Esophagus mucosa (tissue), 1 donor: ENCODE measurements around the gene XRRA1. TPM values are rescaled to one million over a fixed set of nuclear protein-coding genes. Genes with fewer than 3 reads are reported as not detected.
A peak's percentile ranks its signal among the peaks of the same experiment; 100 is the strongest.
"Not testable (repeated sequence)": the region's sequence is repeated elsewhere in the genome, so short reads cannot be mapped to it uniquely, and the experiment has no call there.

Source experiments
- ATAC-seq: fragments of 200-7000 bp; cut with Tn5 transposase; one replicate; pipeline ENCODE4 v1.9.1; 2020
- total RNA-seq: library from RNA; stranded (reverse); gene quantifications from one replicate; pipeline ENCODE4 v1.2.4, GENCODE V29; 2023
- donor health status: DM: yes; HTN: yes; CAD: no.

XRRA1 gene
- 2.4 TPM for total RNA-seq

- ATAC-seq = peak; percentile 100
These were observed at the start of gene XRRA1, which contains the start of gene SPCS2 for GRCh38 chr11:74948898-74949752. Gene XRRA1 (minus strand): TSS chr11:74949091. CDS start chr11:74940878, 8,213 bp downstream. Gene SPCS2 (plus strand): TSS chr11:74949266. CDS start chr11:74949286, 20 bp downstream.

GRCh38 chr11:74992852-74993251, 44.0 kb upstream of the XRRA1 start:
- no peak for ATAC-seq

GRCh38 chr11:74990941-74991340, 42.0 kb upstream of the XRRA1 start:
- no peak for ATAC-seq

- ATAC-seq = not testable (repeated sequence)
These were observed 41.3 kb upstream of the XRRA1 start for GRCh38 chr11:74990150-74990549.

GRCh38 chr11:74989260-74989638, 40.4 kb upstream of the XRRA1 start:
- ATAC-seq = no peak

- peak; percentile 93 for ATAC-seq
These were observed 39.8 kb upstream of the XRRA1 start, which contains the start of gene NEU3 for GRCh38 chr11:74988541-74989259. Gene NEU3 (plus strand): TSS chr11:74988933. CDS start chr11:74989061, 128 bp downstream.

GRCh38 chr11:74984730-74985129, 35.8 kb upstream of the XRRA1 start:
- ATAC-seq = no peak

GRCh38 chr11:74984070-74984469, 35.2 kb upstream of the XRRA1 start:
- ATAC-seq = no peak

GRCh38 chr11:74981888-74982287, 33.0 kb upstream of the XRRA1 start:
- no peak for ATAC-seq

GRCh38 chr11:74980634-74981033, 31.7 kb upstream of the XRRA1 start:
- no peak for ATAC-seq

GRCh38 chr11:74978041-74978440, 29.1 kb upstream of the XRRA1 start:
- no peak for ATAC-seq

GRCh38 chr11:74971424-74971823, 22.5 kb upstream of the XRRA1 start:
- ATAC-seq = no peak

- ATAC-seq = no peak
These were observed 22.0 kb upstream of the XRRA1 start for GRCh38 chr11:74970852-74971395.

- ATAC-seq = no peak
These were observed 17.8 kb upstream of the XRRA1 start for GRCh38 chr11:74966651-74967050.

GRCh38 chr11:74960128-74960527, 11.2 kb upstream of the XRRA1 start:
- not testable (repeated sequence) for ATAC-seq

- ATAC-seq = no peak
These were observed 9.2 kb upstream of the XRRA1 start for GRCh38 chr11:74957937-74958629.

GRCh38 chr11:74956397-74957015, 7.6 kb upstream of the XRRA1 start:
- ATAC-seq = no peak

- no peak for ATAC-seq
These were observed 5.3 kb upstream of the XRRA1 start for GRCh38 chr11:74954199-74954598.

- no peak for ATAC-seq
These were observed 4.6 kb upstream of the XRRA1 start for GRCh38 chr11:74953451-74953850.

GRCh38 chr11:74952752-74953151, 3.9 kb upstream of the XRRA1 start:
- ATAC-seq = no peak

- no peak for ATAC-seq
These were observed 2.3 kb upstream of the XRRA1 start for GRCh38 chr11:74951226-74951625.

GRCh38 chr11:74950374-74950969, 1.6 kb upstream of the XRRA1 start:
- ATAC-seq = no peak
